ENCODE results near the gene ZMYM5. TPM values are rescaled to one million over a fixed set of nuclear protein-coding genes. Genes with fewer than 3 reads are reported as not detected.
A peak's percentile ranks its signal among the peaks of the same experiment; 100 is the strongest.

The ZMYM5 gene
- total RNA-seq, 4 donors from 2014 or later, result 7.8 to 13.8 (median 10.2) TPM

GRCh38 chr13:19836472-19836871 lies 27.0 kb downstream of the ZMYM5 start:
- no peak overlapping the region for H3K27ac ChIP-seq
- in situ Hi-C loops (cut with MboI; ENCODE audit: low sequenced_read_pairs in 4 of 4) (no loop called here), intact Hi-C loops (cut with DNase I; ENCODE audit: low total_unique reads) (no loop called here)
- peaks cover 3 to 59% of the 10 kb centered on the region in 2 donors for H3K36me3 ChIP-seq
- no peaks in the 10 kb centered on the region for H3K27me3 ChIP-seq
- H3K9me3 ChIP-seq, result no peaks in the 10 kb centered on the region
- ATAC-seq, result no peak
- peaks cover 0 to 6% of the 10 kb centered on the region in 2 donors for H3K4me1 ChIP-seq
- no peak for DNase-seq
- TF ChIP-seq POLR2A (IDR thresholded peaks at IDR 0.05) (no peak), CTCF (IDR thresholded peaks at IDR 0.05 in 4 of 5, conservative IDR thresholded peaks at IDR 0.05 in 1 of 5) (no peak)
- H3K4me3 ChIP-seq, result no peak overlapping the region

GRCh38 chr13:19834704-19835103 lies 28.7 kb downstream of the ZMYM5 start:
- in situ Hi-C loops (cut with MboI; ENCODE audit: low sequenced_read_pairs in 4 of 4), result no loop called here
- peaks cover 0 to 3% of the 10 kb centered on the region in 2 donors for H3K4me1 ChIP-seq
- DNase-seq (no peak), ATAC-seq (no peak)
- intact Hi-C loops (cut with DNase I; ENCODE audit: low total_unique reads), result no loop called here
- peaks cover 3 to 57% of the 10 kb centered on the region in 2 donors for H3K36me3 ChIP-seq
- no peak overlapping the region for H3K27ac ChIP-seq
- no peak for TF ChIP-seq CTCF (IDR thresholded peaks at IDR 0.05 in 4 of 5, conservative IDR thresholded peaks at IDR 0.05 in 1 of 5)
- TF ChIP-seq POLR2A (IDR thresholded peaks at IDR 0.05), result no peak
- no peak overlapping the region for H3K4me3 ChIP-seq
- H3K27me3 ChIP-seq, result no peaks in the 10 kb centered on the region
- H3K9me3 ChIP-seq, result no peaks in the 10 kb centered on the region

- in situ Hi-C loops (cut with MboI; ENCODE audit: low sequenced_read_pairs in 4 of 4) (no loop called here), intact Hi-C loops (cut with DNase I; ENCODE audit: low total_unique reads) (no loop called here)
- peaks cover 2 to 35% of the 10 kb centered on the region in 2 donors for H3K36me3 ChIP-seq
- DNase-seq (peak in 1 of 2 donors; percentile 20), ATAC-seq (no peak)
- no peaks in the 10 kb centered on the region for H3K4me1 ChIP-seq
- TF ChIP-seq CTCF (IDR thresholded peaks at IDR 0.05 in 4 of 5, conservative IDR thresholded peaks at IDR 0.05 in 1 of 5) (no peak), POLR2A (IDR thresholded peaks at IDR 0.05) (no peak)
- H3K4me3 ChIP-seq, result no peak overlapping the region
- no peaks in the 10 kb centered on the region for H3K9me3 ChIP-seq
- no peaks in the 10 kb centered on the region for H3K27me3 ChIP-seq
- H3K27ac ChIP-seq, result no peak overlapping the region
Measured at GRCh38 chr13:19822673-19823072, 40.8 kb downstream of the ZMYM5 start.

GRCh38 chr13:19818223-19818842 lies 45.1 kb downstream of the ZMYM5 start:
- Histone ChIP-seq H3K9me3 (no peaks in the 10 kb centered on the region), H3K27ac (no peak overlapping the region), H3K4me3 (no peak overlapping the region), H3K4me1 (no peaks in the 10 kb centered on the region), H3K27me3 (no peaks in the 10 kb centered on the region), H3K36me3 (peaks cover 0 to 17% of the 10 kb centered on the region in 2 donors)
- in situ Hi-C loops (cut with MboI; ENCODE audit: low sequenced_read_pairs in 4 of 4) (no loop called here), intact Hi-C loops (cut with DNase I; ENCODE audit: low total_unique reads) (no loop called here)
- no peak for ATAC-seq
- TF ChIP-seq CTCF (IDR thresholded peaks at IDR 0.05 in 4 of 5, conservative IDR thresholded peaks at IDR 0.05 in 1 of 5) (peak in 2 of 5 experiments; percentile 26 to 33), POLR2A (IDR thresholded peaks at IDR 0.05) (no peak)
- DNase-seq, result no peak

All from gastrocnemius medialis (tissue), 4 donors.